HCT116 (cell line): ENCODE measurements around the gene BNIP5. TPM values are rescaled to one million over a fixed set of nuclear protein-coding genes. Genes with fewer than 3 reads are reported as not detected.

Experiments used
- ATAC-seq: fragments of 200-7000 bp; cut with Tn5 transposase; 2 replicates; pipeline ENCODE4 v1.9.1; 2020; ENCODE audit warnings: mild to moderate bottlenecking, moderate library complexity
- BruUV-seq: library from RNA; stranded (reverse); fragments of 400-500 nt; replicated peaks from 2 replicates; lab custom pipeline; 2021; lab: Mats Ljungman, UMichigan
- CTCF ChIA-PET: fragments of 300-600 bp; sonication (Branson Sonifier 250); formaldehyde crosslinking; loops from one replicate; lab custom pipeline; 2021; ENCODE audit warnings: antibody characterized with exemption; lab: Charles Lee
- POLR2A ChIA-PET: fragments of 300-600, 350-600 bp; sonication (Branson Sonifier 250); formaldehyde crosslinking; loops from one replicate; lab custom pipeline; 2021; ENCODE audit warnings: antibody characterized with exemption; lab: Charles Lee
- RAD21 ChIA-PET, 2 experiments: fragments of 300-600 bp; sonication (Branson Sonifier 250); formaldehyde crosslinking; loops; one replicate each; lab custom pipeline; 2023; ENCODE audit warnings: low total read pairs in 2 of 2; ENCODE audit not compliant: uncharacterized antibody in 2 of 2, unreplicated experiment in 2 of 2, low non-redundant PET in 1 of 2; lab: Charles Lee
- DNase-seq: peaks from one replicate; pipeline ENCODE4 v3.0.0-alpha.2; 2010; ENCODE audit warnings: low read depth, low spot score
- H2AFZ ChIP-seq: fragments of 200-600 bp; shearing (Covaris generic), sonication (generic); 2 replicates; pipeline ENCODE4 v1.6.1; 2017; ENCODE audit warnings: low read depth, mixed run types, mixed read lengths, antibody characterized with exemption, low read length; ENCODE audit not compliant: poor library complexity, severe bottlenecking
- H3K27ac ChIP-seq: 2 replicates; pipeline ENCODE4 v1.5.1; 2012; ENCODE audit warnings: low read depth, low read length
- H3K27me3 ChIP-seq: fragments of 200-600 bp; sonication (generic); 2 replicates; pipeline ENCODE4 v1.6.1; 2016; ENCODE audit warnings: mixed run types, low read length, mixed read lengths; ENCODE audit not compliant: insufficient read depth
- H3K36me3 ChIP-seq, 2 experiments: fragments of 200-500 bp in 1 of 2; fragments of 200-600 bp in 1 of 2; sonication (Bioruptor generic) in 1 of 2; sonication (generic) in 1 of 2; 2 replicates each; pipeline versions ENCODE4 v1.5.1 to v1.6.1; 2014 to 2016; ENCODE audit warnings: low read length in 2 of 2, inconsistent platforms in 1 of 2, mixed read lengths in 1 of 2, mixed run types in 1 of 2; ENCODE audit not compliant: insufficient read depth in 2 of 2, control insufficient read depth in 1 of 2
- H3K4me1 ChIP-seq, 2 experiments: fragments of 200-600 bp in 1 of 2; sonication (generic) in 1 of 2; 2 replicates each; pipeline versions ENCODE4 v1.5.1 to v1.6.1; 2012 to 2017; ENCODE audit warnings: low read length in 2 of 2, inconsistent platforms in 1 of 2, mild to moderate bottlenecking in 1 of 2, mixed read lengths in 1 of 2, mixed run types in 1 of 2, moderate library complexity in 1 of 2; ENCODE audit not compliant: insufficient read depth in 2 of 2, control insufficient read depth in 1 of 2
- H3K4me2 ChIP-seq: fragments of 200-600 bp; sonication (generic); 2 replicates; pipeline ENCODE4 v1.6.1; 2017; ENCODE audit warnings: mixed run types, low read length, mixed read lengths
- H3K4me3 ChIP-seq, 2 experiments: fragments of 200-600 bp in 1 of 2; sonication (generic) in 1 of 2; replicated peaks in 1 of 2; 2 replicates each; pipeline ENCODE4 v1.5.1; 2011 to 2016; ENCODE audit warnings: low read length in 2 of 2, control low read depth in 1 of 2, low read depth in 1 of 2, mild to moderate bottlenecking in 1 of 2, mixed read lengths in 1 of 2, mixed run types in 1 of 2
- H3K79me2 ChIP-seq: fragments of 200-600 bp; sonication (generic); 2 replicates; pipeline ENCODE4 v1.6.1; 2017; ENCODE audit warnings: mild to moderate bottlenecking, mixed run types, low read length, moderate library complexity, mixed read lengths; ENCODE audit not compliant: insufficient read depth
- H3K9ac ChIP-seq: fragments of 200-600 bp; sonication (generic); 2 replicates; pipeline ENCODE4 v1.6.1; 2016; ENCODE audit warnings: low read length, mixed read lengths
- H3K9me2 ChIP-seq: fragments of 200-600 bp; sonication (generic), shearing (Covaris generic); 2 replicates; pipeline ENCODE4 v1.6.1; 2017; ENCODE audit warnings: mixed run types, mild to moderate bottlenecking, moderate library complexity; ENCODE audit not compliant: insufficient read depth
- H3K9me3 ChIP-seq, 2 experiments: fragments of 200-500 bp in 1 of 2; fragments of 200-600 bp in 1 of 2; sonication (Bioruptor generic) in 1 of 2; sonication (generic) in 1 of 2; 2 replicates each; pipeline ENCODE4 v1.6.1; 2014 to 2017; ENCODE audit warnings: low read length in 2 of 2, mixed read lengths in 2 of 2, inconsistent platforms in 1 of 2, low read depth in 1 of 2, mild to moderate bottlenecking in 1 of 2, mixed run types in 1 of 2, moderate library complexity in 1 of 2; ENCODE audit not compliant: control insufficient read depth in 1 of 2, insufficient read depth in 1 of 2
- H4K20me1 ChIP-seq: fragments of 200-600 bp; sonication (generic), shearing (Covaris generic); 2 replicates; pipeline ENCODE4 v1.6.1; 2017; ENCODE audit warnings: mixed run types, mild to moderate bottlenecking, moderate library complexity; ENCODE audit not compliant: insufficient read depth
- ATF3 ChIP-seq: IDR thresholded peaks from 2 replicates; pipeline ENCODE4 v1.6.1; 2012
- CEBPB ChIP-seq: IDR thresholded peaks from 2 replicates; pipeline ENCODE4 v1.6.1; 2012; ENCODE audit warnings: low read depth
- EGR1 ChIP-seq: IDR thresholded peaks from 2 replicates; pipeline ENCODE4 v1.6.1; 2012; ENCODE audit warnings: low read depth
- ELF1 ChIP-seq: IDR thresholded peaks from 2 replicates; pipeline ENCODE4 v1.6.1; 2012; ENCODE audit warnings: low read depth, borderline replicate concordance
- EZH2 ChIP-seq: fragments of 200-600 bp; sonication (generic); IDR thresholded peaks from 2 replicates; pipeline ENCODE4 v1.6.1; 2017; ENCODE audit warnings: antibody characterized with exemption, mixed run types
- EZH2phosphoT487 ChIP-seq: fragments of 200-600 bp; IDR thresholded peaks from 2 replicates; pipeline ENCODE4 v1.6.1; 2018; ENCODE audit warnings: antibody characterized with exemption, borderline replicate concordance
- FOSL1 ChIP-seq: IDR thresholded peaks from 2 replicates; pipeline ENCODE4 v1.6.1; 2012; ENCODE audit warnings: low read depth
- POLR2A ChIP-seq: IDR thresholded peaks from 2 replicates; pipeline ENCODE4 v1.7.0; 2011; ENCODE audit warnings: borderline replicate concordance; ENCODE audit not compliant: insufficient read depth, insufficient read length; ENCODE audit errors: extremely low read depth
- POLR2AphosphoS5 ChIP-seq: IDR thresholded peaks from 2 replicates; pipeline ENCODE4 v1.6.1; 2011; ENCODE audit warnings: mild to moderate bottlenecking, low read depth, low read length, moderate library complexity
- SIN3A ChIP-seq: IDR thresholded peaks from 2 replicates; pipeline ENCODE4 v1.6.1; 2012; ENCODE audit warnings: low read depth
- SRF ChIP-seq: IDR thresholded peaks from 2 replicates; pipeline ENCODE4 v1.6.1; 2012; ENCODE audit warnings: low read depth
- YY1 ChIP-seq: IDR thresholded peaks from 2 replicates; pipeline ENCODE4 v1.6.1; 2011; ENCODE audit warnings: low read length, low read depth, moderate library complexity, mild to moderate bottlenecking; ENCODE audit not compliant: insufficient replicate concordance; ENCODE audit errors: extremely low read depth
- ZNF274 ChIP-seq: fragments of 200-500 bp; sonication (Bioruptor generic); IDR thresholded peaks from 2 replicates; pipeline ENCODE4 v1.6.1; 2014; ENCODE audit warnings: mild to moderate bottlenecking, low read depth, low read length, inconsistent platforms
- intact Hi-C: fragments of 100-400 bp; cut with micrococcal nuclease; formaldehyde crosslinking; loops from 2 replicates; pipeline ENCODE4 v1.10.0; 2022
- total RNA-seq: library from RNA; stranded (reverse); gene quantifications from one replicate; pipeline ENCODE4 v1.2.1, GENCODE V29; 2021; ENCODE audit not compliant: unreplicated experiment
- TF ChIP-seq, protein P1 (sequence below): IDR thresholded peaks from 2 replicates; pipeline ENCODE4 v1.6.1; 2011; ENCODE audit warnings: mild to moderate bottlenecking, low read length, moderate library complexity; ENCODE audit not compliant: insufficient replicate concordance; ENCODE audit errors: extremely low read depth
- TF ChIP-seq, protein P2 (sequence below): IDR thresholded peaks from 2 replicates; pipeline ENCODE4 v1.6.1; 2012
- TF ChIP-seq, protein P3 (sequence below), 3 experiments: fragments of 200-600 bp in 1 of 3; sonication (generic) in 1 of 3; IDR thresholded peaks in 2 of 3; conservative IDR thresholded peaks in 1 of 3; 2 replicates each; pipeline ENCODE4 v1.5.1; 2012 to 2017; ENCODE audit warnings: low read depth in 2 of 3, low read length in 2 of 3, antibody characterized with exemption in 1 of 3, borderline replicate concordance in 1 of 3, control low read depth in 1 of 3, mild to moderate bottlenecking in 1 of 3, mixed read lengths in 1 of 3, mixed run types in 1 of 3, moderate library complexity in 1 of 3; ENCODE audit not compliant: insufficient read depth in 1 of 3

BNIP5 gene
- total RNA-seq, 1 experiment from 2014 or later, result not detected

GRCh38 chr6:36327919-36328236 is 8.8 kb downstream of the BNIP5 start:
- H3K9me2 ChIP-seq, result no peaks in the 10 kb centered on the region
- H3K9ac ChIP-seq, result no peak overlapping the region
- H3K36me3 ChIP-seq, result no peaks in the 10 kb centered on the region
- H3K9me3 ChIP-seq, result no peaks in the 10 kb centered on the region
- no peaks in the 10 kb centered on the region for H3K27me3 ChIP-seq
- H4K20me1 ChIP-seq, result no peaks in the 10 kb centered on the region
- H3K79me2 ChIP-seq, result no peaks in the 10 kb centered on the region
- no TSS peak for BruUV-seq
- H3K27ac ChIP-seq, result no peak overlapping the region
- H3K4me2 ChIP-seq, result no peak overlapping the region
- no peak for DNase-seq
- H3K4me1 ChIP-seq, result no peaks in the 10 kb centered on the region
- intact Hi-C loops, result no loop called here
- POLR2A ChIA-PET, result no interaction called here
- H3K4me3 ChIP-seq, result no peak overlapping the region
- RAD21 ChIA-PET, result no interaction called here
- H2AFZ ChIP-seq, result no peak overlapping the region
- no peak for ATAC-seq
- CTCF ChIA-PET, result interaction anchor here (4.3 kb wide), 1 partner anchor 13 kb away, joined by 20 read pairs; no protein-coding TSS in a partner anchor
- TF ChIP-seq POLR2A (no peak), EZH2 (no peak), POLR2AphosphoS5 (no peak), ELF1 (no peak), YY1 (no peak)

DNA sequence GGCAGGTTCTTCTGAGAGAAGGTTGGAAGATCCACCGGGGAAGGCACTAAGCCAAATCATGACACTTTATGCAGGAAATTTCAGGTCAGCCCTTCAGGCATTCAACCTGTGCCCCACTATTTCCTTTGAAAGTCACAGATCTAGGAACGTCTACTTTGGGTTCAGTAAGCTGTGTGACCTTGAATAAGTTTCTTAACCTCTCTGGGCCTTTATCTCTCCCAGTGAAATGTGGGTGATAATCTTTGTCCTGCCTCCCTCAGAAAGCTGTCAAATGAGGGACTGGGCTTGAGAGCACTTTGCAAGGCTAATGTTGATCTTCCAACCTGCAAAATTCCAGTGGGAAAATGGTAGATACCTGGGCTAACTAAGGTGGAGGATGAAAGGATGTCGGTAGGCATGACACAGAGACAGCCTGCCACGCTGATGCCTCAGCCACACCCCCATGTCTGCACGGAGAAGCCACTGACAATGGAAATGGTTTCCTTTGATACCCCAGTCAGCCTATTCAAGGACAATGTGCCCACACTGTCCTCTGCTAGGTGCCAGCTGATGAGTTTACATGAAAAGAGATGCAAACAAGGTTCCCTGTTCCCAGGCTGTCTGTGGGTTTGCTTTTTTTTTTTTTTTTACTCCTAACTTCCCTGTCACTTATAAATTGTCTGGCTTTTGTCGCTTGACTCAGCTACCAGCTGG is 9.3 kb downstream of the BNIP5 start:
- no peaks in the 10 kb centered on the region for H3K36me3 ChIP-seq
- ChIA-PET POLR2A (no interaction called here), RAD21 (no interaction called here), CTCF (interaction anchor here (4.3 kb wide), 1 partner anchor 14 kb away, joined by 20 read pairs; no protein-coding TSS in a partner anchor)
- no peaks in the 10 kb centered on the region for H3K9me3 ChIP-seq
- intact Hi-C loops, result no loop called here
- H2AFZ ChIP-seq, result no peak overlapping the region
- H3K27ac ChIP-seq, result no peak overlapping the region
- ATAC-seq, result no peak
- no peaks in the 10 kb centered on the region for H3K79me2 ChIP-seq
- H3K9ac ChIP-seq, result no peak overlapping the region
- H3K4me1 ChIP-seq, result no peaks in the 10 kb centered on the region
- H4K20me1 ChIP-seq, result no peaks in the 10 kb centered on the region
- no peak overlapping the region for H3K4me2 ChIP-seq
- DNase-seq, result no peak
- no TSS peak for BruUV-seq
- no peak overlapping the region for H3K4me3 ChIP-seq
- H3K27me3 ChIP-seq, result no peaks in the 10 kb centered on the region
- H3K9me2 ChIP-seq, result no peaks in the 10 kb centered on the region
- TF ChIP-seq FOSL1 (no peak), ZNF274 (no peak), SIN3A (no peak), EZH2 (no peak), ATF3 (no peak), EGR1 (no peak), CEBPB (no peak), SRF (no peak), EZH2phosphoT487 (no peak)
- TF ChIP-seq, protein P1, sequence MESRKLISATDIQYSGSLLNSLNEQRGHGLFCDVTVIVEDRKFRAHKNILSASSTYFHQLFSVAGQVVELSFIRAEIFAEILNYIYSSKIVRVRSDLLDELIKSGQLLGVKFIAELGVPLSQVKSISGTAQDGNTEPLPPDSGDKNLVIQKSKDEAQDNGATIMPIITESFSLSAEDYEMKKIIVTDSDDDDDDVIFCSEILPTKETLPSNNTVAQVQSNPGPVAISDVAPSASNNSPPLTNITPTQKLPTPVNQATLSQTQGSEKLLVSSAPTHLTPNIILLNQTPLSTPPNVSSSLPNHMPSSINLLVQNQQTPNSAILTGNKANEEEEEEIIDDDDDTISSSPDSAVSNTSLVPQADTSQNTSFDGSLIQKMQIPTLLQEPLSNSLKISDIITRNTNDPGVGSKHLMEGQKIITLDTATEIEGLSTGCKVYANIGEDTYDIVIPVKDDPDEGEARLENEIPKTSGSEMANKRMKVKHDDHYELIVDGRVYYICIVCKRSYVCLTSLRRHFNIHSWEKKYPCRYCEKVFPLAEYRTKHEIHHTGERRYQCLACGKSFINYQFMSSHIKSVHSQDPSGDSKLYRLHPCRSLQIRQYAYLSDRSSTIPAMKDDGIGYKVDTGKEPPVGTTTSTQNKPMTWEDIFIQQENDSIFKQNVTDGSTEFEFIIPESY, result no peak
- TF ChIP-seq, protein P2, sequence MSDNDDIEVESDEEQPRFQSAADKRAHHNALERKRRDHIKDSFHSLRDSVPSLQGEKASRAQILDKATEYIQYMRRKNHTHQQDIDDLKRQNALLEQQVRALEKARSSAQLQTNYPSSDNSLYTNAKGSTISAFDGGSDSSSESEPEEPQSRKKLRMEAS, result no peak
- TF ChIP-seq, protein P3, sequence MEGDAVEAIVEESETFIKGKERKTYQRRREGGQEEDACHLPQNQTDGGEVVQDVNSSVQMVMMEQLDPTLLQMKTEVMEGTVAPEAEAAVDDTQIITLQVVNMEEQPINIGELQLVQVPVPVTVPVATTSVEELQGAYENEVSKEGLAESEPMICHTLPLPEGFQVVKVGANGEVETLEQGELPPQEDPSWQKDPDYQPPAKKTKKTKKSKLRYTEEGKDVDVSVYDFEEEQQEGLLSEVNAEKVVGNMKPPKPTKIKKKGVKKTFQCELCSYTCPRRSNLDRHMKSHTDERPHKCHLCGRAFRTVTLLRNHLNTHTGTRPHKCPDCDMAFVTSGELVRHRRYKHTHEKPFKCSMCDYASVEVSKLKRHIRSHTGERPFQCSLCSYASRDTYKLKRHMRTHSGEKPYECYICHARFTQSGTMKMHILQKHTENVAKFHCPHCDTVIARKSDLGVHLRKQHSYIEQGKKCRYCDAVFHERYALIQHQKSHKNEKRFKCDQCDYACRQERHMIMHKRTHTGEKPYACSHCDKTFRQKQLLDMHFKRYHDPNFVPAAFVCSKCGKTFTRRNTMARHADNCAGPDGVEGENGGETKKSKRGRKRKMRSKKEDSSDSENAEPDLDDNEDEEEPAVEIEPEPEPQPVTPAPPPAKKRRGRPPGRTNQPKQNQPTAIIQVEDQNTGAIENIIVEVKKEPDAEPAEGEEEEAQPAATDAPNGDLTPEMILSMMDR (IDR thresholded peaks at IDR 0.05 in 2 of 3, conservative IDR thresholded peaks at IDR 0.05 in 1 of 3; ENCODE audit: borderline replicate concordance in 1 of 3, insufficient read depth in 1 of 3, low read depth in 2 of 3, low read length in 2 of 3), result no peak
